Ovary (tissue), 3 donors: Measurements from ENCODE around the gene EIF3A.
"Not testable (repeated sequence)": the region's sequence is repeated elsewhere in the genome, so short reads cannot be mapped to it uniquely, and the experiment has no call there.

Experiments
- CTCF ChIP-seq, 3 donors: fragments of 450-650 bp in 2 of 3; fragments of 200-600 bp in 1 of 3; IDR thresholded peaks; one replicate each; pipeline versions ENCODE4 v1.5.1 to v1.8.0; 2016 to 2022; ENCODE audit warnings: antibody characterized with exemption in 3 of 3, mild to moderate bottlenecking in 1 of 3
- EP300 ChIP-seq: sonication (generic); formaldehyde crosslinking; IDR thresholded peaks from one replicate; pipeline ENCODE4 v1.6.1; 2017; ENCODE audit warnings: antibody characterized with exemption
- POLR2A ChIP-seq: fragments of 450-650 bp; IDR thresholded peaks from one replicate; pipeline ENCODE4 v1.6.1; 2017; ENCODE audit warnings: antibody characterized with exemption, mild to moderate bottlenecking, moderate library complexity
- donor health status: DM: no; HTN: no; CAD: no.

GRCh38 chr10:119096641-119097415, 16.2 kb upstream of the EIF3A start:
- not testable (repeated sequence) for TF ChIP-seq POLR2A; CTCF (IDR thresholded peaks at IDR 0.05); EP300
